Left ventricle myocardium inferior (tissue), 1 donor: ENCODE results near the gene PRSS8. TPM values are rescaled to one million over a fixed set of nuclear protein-coding genes. Genes with fewer than 3 reads are reported as not detected.

Experiments used
- DNase-seq: peaks from one replicate; pipeline ENCODE4 v3.0.0-alpha.2; 2020
- H3K27ac ChIP-seq: fragments of 200-600 bp; replicated peaks from 2 replicates; pipeline ENCODE4 v1.8.0; 2021
- H3K27me3 ChIP-seq: fragments of 200-600 bp; 2 replicates; pipeline ENCODE4 v1.8.0; 2021; ENCODE audit warnings: low read depth
- H3K36me3 ChIP-seq: fragments of 200-600 bp; 2 replicates; pipeline ENCODE4 v1.8.0; 2021
- H3K4me1 ChIP-seq: fragments of 200-600 bp; 2 replicates; pipeline ENCODE4 v1.8.0; 2021
- H3K4me3 ChIP-seq: fragments of 200-600 bp; 2 replicates; pipeline ENCODE4 v1.8.0; 2021; ENCODE audit warnings: mild to moderate bottlenecking, moderate library complexity
- H3K9me3 ChIP-seq: fragments of 200-600 bp; replicated peaks from 2 replicates; pipeline ENCODE4 v1.8.0; 2021
- intact Hi-C: fragments of 100-400 bp; cut with micrococcal nuclease; formaldehyde crosslinking; loops from one replicate; pipeline ENCODE4 v1.11.0; 2022
- total RNA-seq: library from RNA; stranded (reverse); fragmentation: NEBNext Ultra II Directional; extraction: Animal tissue kit (Norgen Biotek cat#: 25700); gene quantifications from one replicate; pipeline ENCODE4 v1.2.1, GENCODE V29; 2021
- TF ChIP-seq, protein P1 (sequence below): fragments of 200-600 bp; IDR thresholded peaks from 2 replicates; pipeline ENCODE4 v1.8.0; 2021; ENCODE audit warnings: antibody characterized with exemption, mild to moderate bottlenecking, borderline replicate concordance
- donor health status: DM: no; HTN: yes; CAD: no; lungs with severe emphysema.

The PRSS8 gene
- total RNA-seq, 1 donor from 2014 or later = not detected

DNA sequence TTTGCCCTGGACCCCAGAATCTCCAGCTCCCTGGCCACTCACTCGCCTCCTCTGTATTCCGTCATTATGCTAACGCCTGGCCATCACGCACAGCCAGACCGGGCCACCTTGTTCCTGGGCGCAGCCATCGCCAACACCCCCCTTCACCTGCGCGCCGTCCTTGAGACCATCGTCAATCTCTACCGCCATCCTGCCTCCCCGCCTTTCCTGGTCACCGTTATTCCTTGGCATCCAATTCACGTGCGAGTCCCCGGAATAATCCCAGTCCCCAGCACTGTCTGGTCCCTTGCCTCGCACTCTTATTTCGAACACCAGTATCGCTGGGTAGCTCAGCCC is 41.5 kb downstream of the PRSS8 start:
- Histone ChIP-seq H3K9me3 (no peaks in the 10 kb centered on the region), H3K27ac (peak overlapping the region; percentile 92), H3K4me3 (peak overlapping the region; percentile 94), H3K4me1 (peaks cover 24% of the 10 kb centered on the region), H3K27me3 (no peaks in the 10 kb centered on the region), H3K36me3 (peaks cover 17% of the 10 kb centered on the region)
- TF ChIP-seq, protein P1, sequence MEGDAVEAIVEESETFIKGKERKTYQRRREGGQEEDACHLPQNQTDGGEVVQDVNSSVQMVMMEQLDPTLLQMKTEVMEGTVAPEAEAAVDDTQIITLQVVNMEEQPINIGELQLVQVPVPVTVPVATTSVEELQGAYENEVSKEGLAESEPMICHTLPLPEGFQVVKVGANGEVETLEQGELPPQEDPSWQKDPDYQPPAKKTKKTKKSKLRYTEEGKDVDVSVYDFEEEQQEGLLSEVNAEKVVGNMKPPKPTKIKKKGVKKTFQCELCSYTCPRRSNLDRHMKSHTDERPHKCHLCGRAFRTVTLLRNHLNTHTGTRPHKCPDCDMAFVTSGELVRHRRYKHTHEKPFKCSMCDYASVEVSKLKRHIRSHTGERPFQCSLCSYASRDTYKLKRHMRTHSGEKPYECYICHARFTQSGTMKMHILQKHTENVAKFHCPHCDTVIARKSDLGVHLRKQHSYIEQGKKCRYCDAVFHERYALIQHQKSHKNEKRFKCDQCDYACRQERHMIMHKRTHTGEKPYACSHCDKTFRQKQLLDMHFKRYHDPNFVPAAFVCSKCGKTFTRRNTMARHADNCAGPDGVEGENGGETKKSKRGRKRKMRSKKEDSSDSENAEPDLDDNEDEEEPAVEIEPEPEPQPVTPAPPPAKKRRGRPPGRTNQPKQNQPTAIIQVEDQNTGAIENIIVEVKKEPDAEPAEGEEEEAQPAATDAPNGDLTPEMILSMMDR = no peak
- DNase-seq = no peak
- intact Hi-C loops = no loop called here

DNA sequence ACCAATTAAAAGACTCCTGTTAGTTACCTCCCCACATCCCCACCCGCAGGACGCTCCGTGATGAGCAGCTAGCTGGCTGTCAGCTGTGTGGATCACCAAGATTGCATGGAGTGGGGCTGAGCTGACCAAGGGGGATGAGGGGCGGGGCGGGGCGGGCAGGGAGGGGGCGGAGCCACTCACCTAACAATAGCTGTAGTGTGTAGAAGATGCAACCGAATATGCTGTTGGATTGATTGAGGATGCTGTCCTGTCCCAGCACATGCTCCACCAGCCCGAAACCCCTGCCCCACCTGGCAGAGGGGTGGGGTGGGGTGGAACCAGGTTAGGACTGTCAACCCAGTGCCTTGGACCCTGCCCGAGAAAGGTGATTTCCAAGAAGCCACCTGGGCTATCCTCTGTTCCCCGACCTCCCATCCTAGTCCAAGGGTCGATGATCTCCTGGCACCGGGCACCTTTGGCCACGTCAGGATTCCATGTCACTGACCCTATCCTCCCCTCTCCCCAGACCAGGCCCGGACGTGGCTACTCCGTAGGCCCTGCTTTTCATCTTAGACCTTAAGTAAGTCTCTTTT is 42.3 kb downstream of the PRSS8 start:
- Histone ChIP-seq H3K4me3 (peak overlapping the region; percentile 94), H3K36me3 (peaks cover 25% of the 10 kb centered on the region), H3K27ac (peak overlapping the region; percentile 92), H3K4me1 (peaks cover 24% of the 10 kb centered on the region), H3K27me3 (no peaks in the 10 kb centered on the region), H3K9me3 (no peaks in the 10 kb centered on the region)
- no peak for DNase-seq
- TF ChIP-seq, protein P1 = no peak
- intact Hi-C loops = no loop called here

DNA sequence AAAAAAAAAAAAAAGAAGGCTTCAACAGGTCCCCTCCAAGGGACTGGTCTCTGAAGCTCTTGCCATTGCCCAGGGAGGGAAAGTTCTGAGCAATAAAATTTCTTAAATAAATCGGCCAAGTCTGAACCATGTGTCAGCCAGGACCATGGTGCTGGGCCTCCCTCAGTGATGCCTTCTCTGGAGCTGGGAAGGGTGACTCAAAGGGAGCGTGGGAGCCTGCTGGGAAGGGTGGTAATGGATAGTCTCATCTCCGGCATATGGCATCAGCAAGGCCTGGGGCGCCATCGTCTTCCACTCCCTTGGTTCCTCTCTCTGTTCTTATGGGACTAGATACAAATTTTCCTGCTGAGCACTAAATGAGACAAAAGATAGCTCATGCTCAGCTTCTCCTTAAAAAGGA is 43.2 kb downstream of the PRSS8 start:
- H3K36me3 ChIP-seq = peaks cover 27% of the 10 kb centered on the region
- TF ChIP-seq, protein P1 = no peak
- peaks cover 24% of the 10 kb centered on the region for H3K4me1 ChIP-seq
- H3K27ac ChIP-seq = no peak overlapping the region
- no peak for DNase-seq
- no peaks in the 10 kb centered on the region for H3K27me3 ChIP-seq
- no peaks in the 10 kb centered on the region for H3K9me3 ChIP-seq
- no peak overlapping the region for H3K4me3 ChIP-seq
- intact Hi-C loops = no loop called here

DNA sequence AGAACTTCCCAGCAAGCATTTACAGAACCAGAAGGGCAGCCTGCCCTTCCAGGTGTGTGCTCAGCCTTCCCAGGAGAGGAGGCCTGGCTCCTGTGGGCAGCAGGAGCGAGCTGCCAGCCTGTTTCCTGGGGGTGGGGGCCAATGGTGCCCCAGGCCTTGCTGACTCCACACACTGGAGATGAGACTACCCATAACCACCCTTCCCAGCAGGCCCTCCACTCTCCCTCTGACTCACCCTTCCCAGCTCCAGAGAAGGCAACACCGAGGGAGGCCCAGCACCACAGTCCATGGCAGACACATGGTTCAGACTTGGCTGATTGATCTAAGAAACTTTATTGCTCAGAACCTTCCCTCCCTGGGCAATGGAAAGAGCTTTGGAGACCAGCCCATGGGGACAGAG is 45.0 kb downstream of the PRSS8 start:
- H3K9me3 ChIP-seq = no peaks in the 10 kb centered on the region
- intact Hi-C loops = no loop called here
- no peaks in the 10 kb centered on the region for H3K27me3 ChIP-seq
- DNase-seq = no peak
- TF ChIP-seq, protein P1 = no peak
- H3K4me1 ChIP-seq = peaks cover 23% of the 10 kb centered on the region
- H3K4me3 ChIP-seq = no peak overlapping the region
- H3K36me3 ChIP-seq = peaks cover 39% of the 10 kb centered on the region
- no peak overlapping the region for H3K27ac ChIP-seq

DNA sequence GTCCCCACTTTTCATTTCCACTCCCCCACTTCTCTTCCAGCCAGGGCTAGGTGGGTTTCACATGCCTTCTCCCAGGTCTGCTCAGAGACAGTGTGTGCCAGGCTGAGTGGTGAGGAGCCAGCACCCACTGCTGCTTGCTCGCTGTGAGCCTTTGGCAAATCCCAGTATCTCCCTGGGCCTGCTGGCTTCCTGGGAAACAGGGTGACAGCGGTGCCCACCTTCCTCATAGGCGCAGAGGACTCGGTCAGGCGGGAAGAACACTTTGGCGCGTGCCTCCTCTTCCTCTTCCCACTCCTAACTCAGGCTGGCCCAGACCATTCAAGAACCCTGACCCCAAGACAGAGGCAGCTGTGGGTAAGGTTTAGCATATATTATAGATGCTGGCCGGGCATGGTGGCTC is 46.3 kb downstream of the PRSS8 start:
- DNase-seq = no peak
- peaks cover 48% of the 10 kb centered on the region for H3K36me3 ChIP-seq
- H3K4me1 ChIP-seq = peaks cover 12% of the 10 kb centered on the region
- TF ChIP-seq, protein P1 = no peak
- no peaks in the 10 kb centered on the region for H3K9me3 ChIP-seq
- no peak overlapping the region for H3K4me3 ChIP-seq
- intact Hi-C loops = no loop called here
- H3K27ac ChIP-seq = no peak overlapping the region
- no peaks in the 10 kb centered on the region for H3K27me3 ChIP-seq
